Activated naive CD4-positive, alpha-beta T cell treated with anti-CD3 and anti-CD28 coated beads, Interleukin-2, amount 50 U/mL, for 72 hours (primary cell): Measurements from ENCODE around the gene ADARB2. TPM values are rescaled to one million over a fixed set of nuclear protein-coding genes. Genes with fewer than 3 reads are reported as not detected.

ENCODE experiments used
- ATAC-seq, 2 donors: fragments of 150-1000 bp; cut with Tn5 transposase; 2 replicates each; pipeline ENCODE4 v1.10.0; 2021; ENCODE audit warnings: mild to moderate bottlenecking in 2 of 2, moderate library complexity in 2 of 2
- DNase-seq, 2 donors: peaks; one replicate each; pipeline ENCODE4 v3.0.0; 2021 to 2022; ENCODE audit warnings: low spot score in 2 of 2
- H3K27ac Mint-ChIP-seq, 2 donors: one replicate each; pipeline ENCODE4 v1.8.0; 2022; ENCODE audit warnings: mild to moderate bottlenecking in 2 of 2, mixed read lengths in 2 of 2
- H3K36me3 Mint-ChIP-seq, 2 donors: one replicate each; pipeline ENCODE4 v1.8.0; 2022; ENCODE audit warnings: mixed read lengths in 2 of 2
- H3K9me3 Mint-ChIP-seq, 2 donors: one replicate each; pipeline ENCODE4 v1.8.0; 2022; ENCODE audit warnings: mixed read lengths in 2 of 2
- total RNA-seq, 2 donors: library from RNA; stranded (reverse); gene quantifications; one replicate each; pipeline ENCODE4 v1.2.3, GENCODE V29; 2022

The ADARB2 gene
- total RNA-seq, 2 donors from 2014 or later, result 0.27 TPM; not detected in 1

DNA sequence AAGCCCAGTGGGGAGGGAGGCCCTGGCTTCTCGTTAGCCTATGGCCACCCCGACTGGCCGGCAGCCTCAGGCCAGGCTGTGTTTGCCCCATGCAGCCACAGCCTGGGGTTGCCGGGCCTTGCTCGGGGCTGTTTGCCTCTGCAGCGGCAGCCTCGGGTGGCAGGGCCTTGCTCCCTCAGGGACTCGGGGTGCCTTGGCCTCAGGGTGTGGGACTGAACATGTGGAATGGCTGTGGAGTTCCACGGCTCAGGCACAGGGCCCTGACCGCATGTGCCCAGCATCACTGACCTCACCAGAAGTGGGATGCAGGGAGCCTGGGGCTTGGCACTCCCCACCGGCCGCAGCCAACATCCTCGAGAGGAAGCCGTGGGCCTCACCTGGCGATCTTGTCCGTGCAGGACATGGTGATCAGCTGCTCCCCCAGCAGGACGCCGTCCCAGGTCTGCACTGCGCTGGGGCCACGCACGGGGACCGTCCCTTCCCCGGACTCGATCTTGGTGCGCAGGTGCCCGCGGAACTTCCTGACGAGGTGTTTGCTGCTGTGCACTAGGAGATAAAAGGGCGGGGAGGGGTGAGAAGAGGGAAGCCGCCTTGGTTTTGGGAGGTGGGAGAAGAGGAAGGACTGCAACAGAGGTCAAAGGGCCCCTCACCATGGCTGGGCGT is 520.6 kb downstream of the ADARB2 start:
- no peak overlapping the region for H3K27ac Mint-ChIP-seq
- no peaks in the 10 kb centered on the region for H3K9me3 Mint-ChIP-seq
- ATAC-seq (no peak), DNase-seq (no peak)
- H3K36me3 Mint-ChIP-seq, result no peaks in the 10 kb centered on the region

DNA sequence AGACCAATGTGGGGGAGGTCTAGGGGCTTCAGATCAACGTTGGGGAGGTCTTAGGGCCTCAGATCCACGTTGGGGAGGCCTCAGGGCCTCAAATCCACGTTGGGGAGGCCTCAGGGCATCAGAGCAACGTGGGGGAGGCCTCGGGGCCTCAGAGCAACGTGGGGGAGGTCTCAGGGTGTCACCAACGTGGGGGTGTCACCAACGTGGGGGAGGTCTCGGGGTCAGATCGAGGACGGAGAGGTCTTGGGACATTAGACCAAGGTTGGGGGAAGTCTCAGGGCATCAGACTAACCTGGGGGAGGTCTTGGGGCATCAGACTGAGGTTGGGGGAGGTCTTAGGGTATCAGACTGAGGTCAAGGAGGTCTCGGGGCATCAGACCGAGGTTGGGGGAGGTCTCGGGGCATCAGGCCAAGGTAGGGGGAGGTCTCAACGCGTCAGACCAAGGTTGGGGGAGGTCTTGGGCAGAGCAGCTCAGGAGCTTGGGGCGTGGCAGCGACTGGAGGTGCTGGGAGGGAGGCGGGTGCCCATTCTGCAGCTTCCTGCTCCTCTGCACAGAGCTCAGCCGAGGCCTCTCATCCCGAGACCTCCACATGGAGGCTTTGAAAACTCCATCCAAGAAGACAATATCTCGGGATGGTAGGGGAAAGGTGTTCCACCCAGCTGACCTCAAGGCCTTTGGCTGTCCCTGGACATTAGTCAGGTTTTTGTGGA is 521.3 kb downstream of the ADARB2 start:
- no peak for DNase-seq
- Mint-ChIP-seq H3K9me3 (no peaks in the 10 kb centered on the region), H3K36me3 (no peaks in the 10 kb centered on the region), H3K27ac (no peak overlapping the region)
- ATAC-seq, result no peak

DNA sequence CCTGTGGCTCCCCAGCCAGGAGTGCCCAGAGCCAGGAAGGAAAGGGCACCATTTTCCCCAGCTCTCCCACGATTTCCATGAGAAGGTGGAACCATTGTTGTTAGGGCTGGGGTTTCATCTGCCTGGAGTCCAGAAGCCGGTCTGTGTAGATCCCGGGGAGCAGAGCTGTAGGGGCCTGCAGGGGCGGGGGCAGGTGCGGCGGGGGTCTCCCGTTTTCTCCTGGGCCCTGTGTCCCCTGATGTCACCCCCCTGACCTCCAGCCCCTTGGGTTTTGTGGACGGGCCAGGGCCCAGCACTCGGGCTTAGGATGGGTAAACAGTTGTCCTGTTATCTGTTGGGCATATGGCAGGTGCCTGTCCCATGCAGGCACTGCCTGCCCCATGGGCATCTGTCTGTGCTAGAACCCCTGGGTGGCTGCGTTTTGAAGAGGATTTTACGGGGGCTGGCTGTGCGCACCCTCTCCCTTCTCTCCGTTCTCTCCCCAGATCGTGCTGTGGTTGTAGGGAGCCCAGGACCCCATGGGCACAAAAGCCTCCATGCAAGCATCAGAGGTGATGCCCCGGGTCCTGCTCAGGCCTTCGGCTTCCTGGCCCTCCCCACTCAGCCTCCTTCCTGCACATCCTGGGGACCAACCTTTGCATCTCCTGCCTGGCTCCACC is 522.3 kb downstream of the ADARB2 start:
- H3K36me3 Mint-ChIP-seq, result no peaks in the 10 kb centered on the region
- no peak for ATAC-seq
- no peak for DNase-seq
- H3K9me3 Mint-ChIP-seq, result no peaks in the 10 kb centered on the region
- no peak overlapping the region for H3K27ac Mint-ChIP-seq

DNA sequence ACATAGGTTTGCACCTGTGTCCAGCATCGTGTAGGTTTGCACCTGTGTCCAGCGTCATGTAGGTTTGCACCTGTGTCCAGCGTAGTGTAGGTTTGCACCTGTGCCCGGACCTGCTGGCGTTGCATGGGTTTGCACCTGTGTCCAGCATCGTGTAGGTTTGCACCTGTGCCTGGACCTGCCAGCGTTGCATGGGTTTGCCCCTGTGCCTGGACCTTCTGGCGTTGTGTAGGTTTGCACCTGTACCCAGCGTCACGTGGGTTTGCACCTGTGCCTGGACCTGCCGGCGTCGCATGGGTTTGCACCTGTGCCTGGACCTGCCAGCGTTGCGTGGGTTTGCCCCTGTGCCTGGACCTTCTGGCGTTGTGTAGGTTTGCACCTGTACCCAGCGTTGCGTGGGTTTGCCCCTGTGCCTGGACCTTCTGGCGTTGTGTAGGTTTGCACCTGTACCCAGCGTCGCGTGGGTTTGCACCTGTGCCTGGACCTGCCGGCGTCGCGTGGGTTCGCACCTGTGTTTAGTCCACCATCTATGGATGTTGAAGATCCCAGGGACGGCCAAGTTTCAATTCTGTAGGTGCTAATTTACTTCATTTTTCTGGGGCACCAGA is 523.2 kb downstream of the ADARB2 start:
- DNase-seq (no peak), ATAC-seq (no peak)
- Mint-ChIP-seq H3K27ac (no peak overlapping the region), H3K9me3 (no peaks in the 10 kb centered on the region), H3K36me3 (no peaks in the 10 kb centered on the region)

DNA sequence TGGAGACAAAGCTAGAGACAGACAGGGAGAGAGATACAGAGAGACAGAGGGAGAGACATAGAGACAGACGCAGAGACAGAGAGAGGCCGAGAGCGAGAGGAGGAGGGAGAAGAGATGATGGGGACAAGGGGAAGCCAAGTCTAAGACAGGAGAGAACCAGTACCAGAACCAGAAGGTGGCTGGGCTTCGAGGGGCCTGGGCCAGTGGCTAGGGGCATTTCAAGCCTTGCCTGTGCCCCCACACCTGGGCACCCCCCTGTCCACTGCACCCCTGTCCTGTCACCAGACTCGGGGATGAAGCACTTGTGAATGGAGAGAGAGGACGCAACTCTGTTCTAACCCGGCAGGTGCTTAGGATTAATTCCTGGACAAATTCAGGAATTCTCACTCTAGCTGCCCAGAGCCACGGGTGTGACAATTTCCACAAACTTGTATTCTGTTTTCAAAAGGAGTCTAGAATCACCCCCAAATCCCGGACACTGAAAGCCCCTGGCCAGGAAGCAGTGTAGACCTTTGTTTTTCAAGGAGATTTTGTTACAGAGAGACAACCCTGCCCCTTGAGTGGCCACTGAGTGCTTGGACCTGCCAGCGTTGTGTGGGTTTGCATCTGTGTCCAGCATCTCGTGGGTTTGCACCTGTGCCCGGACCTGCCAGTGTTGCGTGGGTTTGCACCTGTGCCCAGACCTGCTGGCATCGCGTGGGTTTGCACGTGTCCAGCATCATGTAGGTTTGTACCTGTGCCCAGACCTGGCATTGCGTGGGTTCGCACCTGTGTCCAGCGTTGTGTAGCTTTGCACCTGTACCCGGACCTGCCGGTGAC is 523.9 kb downstream of the ADARB2 start:
- DNase-seq, result no peak
- Mint-ChIP-seq H3K27ac (no peak overlapping the region), H3K36me3 (no peaks in the 10 kb centered on the region), H3K9me3 (no peaks in the 10 kb centered on the region)
- ATAC-seq, result no peak

DNA sequence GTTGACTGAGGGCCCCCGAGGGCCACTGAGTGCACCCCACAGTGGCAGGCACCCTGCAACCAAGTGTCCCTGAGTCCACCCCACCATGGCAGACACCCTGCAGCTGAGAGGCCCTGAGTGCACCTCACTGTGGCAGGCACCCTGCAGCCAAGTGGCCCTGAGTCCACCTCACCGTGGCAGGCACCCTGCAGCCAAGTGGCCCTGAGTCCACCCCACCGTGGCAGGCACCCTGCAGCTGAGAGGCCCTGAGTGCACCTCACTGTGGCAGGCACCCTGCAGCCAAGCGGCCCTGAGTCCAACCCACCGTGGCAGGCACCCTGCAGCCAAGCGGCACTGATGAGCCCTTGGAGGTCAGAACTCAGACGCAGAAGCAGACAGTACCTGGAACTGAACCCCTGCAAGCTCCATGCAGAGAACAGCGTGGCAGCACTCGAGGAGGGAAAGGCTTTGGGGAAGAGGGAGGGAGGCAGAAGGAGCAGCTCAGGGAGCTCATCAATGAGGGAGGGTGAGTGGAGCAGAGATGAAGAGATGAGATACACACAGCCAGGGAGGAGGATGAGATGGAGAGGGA is 524.7 kb downstream of the ADARB2 start:
- DNase-seq (no peak), ATAC-seq (no peak)
- Mint-ChIP-seq H3K9me3 (no peaks in the 10 kb centered on the region), H3K27ac (no peak overlapping the region), H3K36me3 (no peaks in the 10 kb centered on the region)

DNA sequence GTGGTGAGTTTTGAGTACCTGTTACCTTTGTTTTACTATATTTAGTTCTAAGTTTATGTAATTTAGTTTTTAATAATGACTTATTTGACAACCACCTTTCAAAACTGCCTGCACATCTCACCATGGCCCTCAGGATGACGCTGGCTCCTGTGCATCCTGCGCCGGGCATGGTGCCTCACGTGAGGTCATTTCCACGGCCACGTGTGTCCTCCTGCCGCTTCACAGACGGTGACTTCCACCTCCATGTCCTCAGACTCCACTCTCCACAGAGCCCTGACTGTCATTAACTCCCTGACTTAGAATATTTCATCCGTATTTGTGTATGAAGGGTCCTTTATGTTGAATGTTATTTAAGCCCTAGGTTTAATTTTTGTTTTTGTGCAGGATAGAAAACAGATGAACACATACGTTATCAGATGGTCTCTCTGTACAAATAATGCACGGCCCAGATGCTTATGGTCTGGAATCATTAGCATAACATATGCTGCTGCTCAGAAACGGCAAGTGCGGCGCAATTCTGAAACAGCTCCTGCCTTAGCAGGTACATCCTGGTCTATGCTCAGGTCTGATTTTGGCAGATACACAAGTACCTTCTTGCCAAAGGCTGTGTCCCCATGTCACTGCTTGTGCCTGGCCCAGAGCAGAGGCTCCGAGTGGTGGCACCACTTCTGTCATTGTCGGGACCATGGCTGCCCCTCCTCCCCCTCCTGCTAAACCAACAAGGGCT is 525.3 kb downstream of the ADARB2 start:
- no peaks in the 10 kb centered on the region for H3K36me3 Mint-ChIP-seq
- DNase-seq (no peak), ATAC-seq (no peak)
- no peaks in the 10 kb centered on the region for H3K9me3 Mint-ChIP-seq
- no peak overlapping the region for H3K27ac Mint-ChIP-seq

DNA sequence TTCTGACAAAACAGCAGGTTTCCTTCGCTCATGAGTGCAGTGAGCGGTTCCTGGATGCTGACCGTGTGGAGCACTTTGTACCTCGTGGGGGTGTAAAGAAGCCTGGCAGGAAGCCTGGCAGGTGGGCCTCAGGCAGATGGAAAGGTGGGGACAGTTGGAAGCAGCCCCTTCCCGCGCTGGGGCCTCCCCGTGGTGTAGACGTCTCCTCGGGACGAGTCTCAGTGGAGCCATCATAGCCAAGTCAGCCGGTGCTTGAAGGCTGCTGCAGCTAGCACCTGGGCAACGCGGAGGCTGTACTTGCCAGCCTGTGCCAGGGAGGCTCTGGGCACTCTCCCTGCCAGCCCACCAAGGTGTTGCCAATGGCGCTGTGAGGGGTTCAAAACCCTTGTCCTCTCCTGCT is 526.7 kb downstream of the ADARB2 start:
- H3K27ac Mint-ChIP-seq, result no peak overlapping the region
- ATAC-seq, result no peak
- DNase-seq, result no peak
- no peaks in the 10 kb centered on the region for H3K36me3 Mint-ChIP-seq
- no peaks in the 10 kb centered on the region for H3K9me3 Mint-ChIP-seq

DNA sequence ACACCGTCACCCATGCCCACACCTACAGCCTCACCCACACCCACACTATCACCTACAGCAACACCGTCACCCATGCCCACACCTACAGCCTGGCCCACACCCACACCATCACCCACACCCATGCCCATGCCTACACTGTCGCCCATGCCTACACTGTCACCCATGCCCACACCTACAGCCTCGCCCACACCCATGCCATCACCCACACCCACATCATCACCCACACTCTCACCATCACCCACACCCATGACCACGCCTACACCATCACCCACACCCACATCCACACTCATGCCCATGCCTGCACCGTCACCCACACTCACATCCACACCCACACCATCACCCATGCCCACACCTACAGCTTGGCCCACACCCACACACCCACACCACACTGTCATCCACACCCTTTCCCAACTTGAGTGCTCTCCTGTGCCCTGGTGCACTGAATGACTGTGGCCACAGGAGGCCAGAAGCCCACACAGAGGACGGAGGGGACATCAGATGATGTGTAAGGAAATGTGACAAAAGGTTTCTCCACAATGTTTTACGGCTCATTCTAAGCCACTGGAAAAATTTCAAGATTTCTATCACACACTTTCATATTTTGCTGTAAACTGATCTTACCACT is 527.9 kb downstream of the ADARB2 start:
- DNase-seq (no peak), ATAC-seq (no peak)
- no peaks in the 10 kb centered on the region for H3K9me3 Mint-ChIP-seq
- no peaks in the 10 kb centered on the region for H3K36me3 Mint-ChIP-seq
- H3K27ac Mint-ChIP-seq, result no peak overlapping the region

DNA sequence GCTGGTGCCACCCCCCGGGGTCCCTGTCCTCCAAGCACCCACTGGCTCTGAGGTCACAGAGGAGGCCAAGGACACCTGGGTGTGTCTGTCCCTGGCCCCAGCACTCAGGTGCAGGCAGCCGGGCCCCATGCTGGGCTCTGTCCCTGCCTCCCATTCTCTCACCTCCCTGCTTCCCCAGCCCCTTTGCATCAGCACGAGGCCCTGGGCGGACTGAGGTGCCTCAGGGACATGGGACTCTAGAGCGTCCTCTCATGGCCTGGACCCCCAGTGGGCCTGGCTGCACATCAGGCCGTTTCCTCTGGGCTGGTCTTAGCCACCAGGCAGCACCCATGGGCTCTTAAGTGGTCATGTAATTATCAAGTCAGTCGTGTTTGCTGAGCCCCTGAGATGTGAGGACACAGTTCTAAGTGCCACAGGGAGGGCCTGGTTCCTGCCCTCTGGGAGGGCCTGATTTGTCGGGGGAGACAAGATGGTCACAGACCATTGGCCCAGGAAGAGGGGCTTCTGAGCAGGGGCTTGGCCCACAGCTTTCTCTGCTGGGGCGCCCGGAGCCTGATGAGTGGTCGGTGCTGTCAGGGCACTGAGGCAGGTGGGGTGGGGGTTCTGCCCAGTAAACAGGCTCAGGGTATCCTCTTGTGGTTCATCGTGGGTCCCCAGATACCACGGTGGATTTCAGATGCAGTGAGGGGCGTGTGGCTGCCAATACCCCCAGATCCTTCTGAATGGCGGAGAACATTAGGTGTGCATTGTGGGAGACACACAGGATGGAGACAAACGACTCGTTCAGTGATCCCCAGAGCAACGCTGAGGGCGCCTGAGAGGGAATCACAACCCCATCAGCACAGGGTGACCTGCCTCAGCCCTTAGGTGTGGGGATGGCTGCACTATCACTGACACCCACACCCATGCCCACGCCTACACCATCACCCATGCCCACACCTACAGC is 528.7 kb downstream of the ADARB2 start:
- Mint-ChIP-seq H3K36me3 (no peaks in the 10 kb centered on the region), H3K27ac (no peak overlapping the region), H3K9me3 (no peaks in the 10 kb centered on the region)
- DNase-seq (no peak), ATAC-seq (no peak)

DNA sequence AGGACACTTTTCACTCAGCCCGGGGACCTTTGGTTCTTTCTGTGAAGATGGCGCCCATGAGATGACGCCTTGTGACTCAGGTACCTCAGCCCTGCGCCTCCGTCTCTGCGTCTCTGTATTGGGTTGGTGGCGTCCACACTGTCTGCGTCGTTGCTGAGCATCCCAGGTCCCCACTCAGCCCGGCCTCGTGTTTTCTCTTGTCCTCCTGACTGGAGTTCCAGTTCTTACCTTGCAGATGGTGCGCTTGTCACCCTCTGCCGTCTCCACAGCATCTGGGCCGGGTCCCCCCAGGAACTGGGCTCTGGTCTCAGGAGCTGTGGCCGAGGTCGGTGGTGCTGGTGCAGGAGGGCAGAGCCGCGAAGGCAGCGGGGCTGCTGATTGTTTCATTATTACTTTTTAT is 530.7 kb downstream of the ADARB2 start:
- H3K36me3 Mint-ChIP-seq, result no peaks in the 10 kb centered on the region
- no peak for DNase-seq
- no peaks in the 10 kb centered on the region for H3K9me3 Mint-ChIP-seq
- H3K27ac Mint-ChIP-seq, result no peak overlapping the region
- no peak for ATAC-seq

DNA sequence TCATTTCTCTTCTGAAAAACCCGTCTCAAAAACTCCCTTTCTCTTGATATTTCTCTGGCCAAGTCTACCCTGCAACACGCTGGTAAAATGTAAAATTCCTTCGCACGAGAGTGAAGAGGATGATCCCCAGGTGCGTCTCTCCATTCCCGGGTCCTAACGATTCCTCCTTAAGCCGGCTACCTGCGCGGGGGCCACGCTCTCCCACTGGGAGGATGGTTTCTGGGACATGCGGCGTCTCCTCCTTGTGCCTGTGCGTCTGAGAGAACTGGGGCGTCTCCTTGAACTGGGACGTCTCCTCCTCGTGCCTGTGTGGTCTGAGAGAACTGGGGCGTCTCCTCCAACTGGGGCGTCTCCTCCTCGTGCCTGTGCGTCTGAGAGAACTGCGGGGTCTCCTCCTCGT is 531.2 kb downstream of the ADARB2 start:
- DNase-seq, result no peak
- peak overlapping the region in 1 of 2 donors; percentile 29 for H3K27ac Mint-ChIP-seq
- H3K9me3 Mint-ChIP-seq, result no peaks in the 10 kb centered on the region
- no peak for ATAC-seq
- no peaks in the 10 kb centered on the region for H3K36me3 Mint-ChIP-seq

DNA sequence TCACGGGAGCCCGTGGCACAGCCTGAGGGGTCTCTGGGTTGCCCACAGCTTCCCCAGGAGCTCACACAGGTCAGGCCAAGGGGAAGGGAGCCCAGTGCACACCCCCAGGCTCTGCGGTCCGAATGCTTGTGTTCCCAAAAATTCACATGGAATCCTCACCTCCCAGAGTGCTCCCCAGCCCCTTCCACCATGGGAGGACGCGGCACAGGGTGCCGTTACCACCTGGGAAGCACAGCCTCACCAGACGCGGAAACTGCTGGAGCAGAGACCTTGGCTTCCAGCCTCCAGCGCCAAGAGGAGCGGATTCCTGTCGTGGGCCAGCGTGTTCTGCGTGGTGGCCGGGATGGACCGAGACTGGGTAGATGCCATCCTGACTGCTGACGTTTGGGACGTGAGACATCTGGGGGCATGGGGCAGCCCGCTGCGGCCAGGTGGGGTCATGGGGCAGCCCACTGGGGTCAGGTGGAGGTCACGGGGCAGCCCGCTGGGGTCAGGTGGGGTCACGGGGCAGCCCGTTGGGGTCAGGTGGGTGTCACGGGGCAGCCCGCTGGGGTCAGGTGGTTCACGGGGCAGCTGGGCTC is 531.8 kb downstream of the ADARB2 start:
- H3K9me3 Mint-ChIP-seq, result no peaks in the 10 kb centered on the region
- no peak overlapping the region for H3K27ac Mint-ChIP-seq
- no peaks in the 10 kb centered on the region for H3K36me3 Mint-ChIP-seq
- DNase-seq, result no peak
- ATAC-seq, result no peak
